ENCODE results near the gene MLNR. TPM values are rescaled to one million over a fixed set of nuclear protein-coding genes. Genes with fewer than 3 reads are reported as not detected.

Gene MLNR
- total and polyA plus RNA-seq, 9 of the 15 experiments (the other 6 are each of a cell fraction or from before 2014, with no cell fraction given) = not detected

DNA sequence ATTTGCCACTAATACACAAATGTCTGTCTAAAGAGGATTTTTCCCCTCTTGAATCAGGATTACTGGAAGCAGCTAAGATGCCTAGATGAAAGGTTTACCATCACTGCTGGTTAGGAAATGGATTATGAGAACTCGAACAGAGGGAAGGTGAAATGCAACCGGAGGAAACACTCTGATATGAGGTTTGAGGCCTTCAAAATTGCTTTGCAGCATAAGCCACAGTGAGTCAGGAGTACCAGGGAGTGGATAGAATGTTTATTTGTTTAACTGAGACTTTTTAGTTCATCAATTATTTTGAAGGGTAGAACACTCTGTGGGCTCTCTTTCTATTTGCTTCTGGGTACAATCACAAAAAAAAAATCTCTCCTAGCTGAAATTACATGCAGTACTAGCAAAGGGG lies 45.7 kb downstream of the MLNR start (continued):
- no peak for TF ChIP-seq ZBTB43 (CRISPR knock-in tag; IDR thresholded peaks at IDR 0.05)
- TF ChIP-seq RNF2 (IDR thresholded peaks at IDR 0.05) = no peak
- no peak for TF ChIP-seq PHF8 (IDR thresholded peaks at IDR 0.05; ENCODE audit: borderline replicate concordance, low read length)
- TF ChIP-seq, protein P1, sequence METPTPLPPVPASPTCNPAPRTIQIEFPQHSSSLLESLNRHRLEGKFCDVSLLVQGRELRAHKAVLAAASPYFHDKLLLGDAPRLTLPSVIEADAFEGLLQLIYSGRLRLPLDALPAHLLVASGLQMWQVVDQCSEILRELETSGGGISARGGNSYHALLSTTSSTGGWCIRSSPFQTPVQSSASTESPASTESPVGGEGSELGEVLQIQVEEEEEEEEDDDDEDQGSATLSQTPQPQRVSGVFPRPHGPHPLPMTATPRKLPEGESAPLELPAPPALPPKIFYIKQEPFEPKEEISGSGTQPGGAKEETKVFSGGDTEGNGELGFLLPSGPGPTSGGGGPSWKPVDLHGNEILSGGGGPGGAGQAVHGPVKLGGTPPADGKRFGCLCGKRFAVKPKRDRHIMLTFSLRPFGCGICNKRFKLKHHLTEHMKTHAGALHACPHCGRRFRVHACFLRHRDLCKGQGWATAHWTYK (CRISPR knock-in tag; IDR thresholded peaks at IDR 0.05) = no peak
- TF ChIP-seq ZNF316 (IDR thresholded peaks at IDR 0.05) = no peak
- TF ChIP-seq SMARCA5 (IDR thresholded peaks at IDR 0.05) = no peak
- TF ChIP-seq GATAD2A (IDR thresholded peaks at IDR 0.05) = no peak
- TF ChIP-seq, protein P2, sequence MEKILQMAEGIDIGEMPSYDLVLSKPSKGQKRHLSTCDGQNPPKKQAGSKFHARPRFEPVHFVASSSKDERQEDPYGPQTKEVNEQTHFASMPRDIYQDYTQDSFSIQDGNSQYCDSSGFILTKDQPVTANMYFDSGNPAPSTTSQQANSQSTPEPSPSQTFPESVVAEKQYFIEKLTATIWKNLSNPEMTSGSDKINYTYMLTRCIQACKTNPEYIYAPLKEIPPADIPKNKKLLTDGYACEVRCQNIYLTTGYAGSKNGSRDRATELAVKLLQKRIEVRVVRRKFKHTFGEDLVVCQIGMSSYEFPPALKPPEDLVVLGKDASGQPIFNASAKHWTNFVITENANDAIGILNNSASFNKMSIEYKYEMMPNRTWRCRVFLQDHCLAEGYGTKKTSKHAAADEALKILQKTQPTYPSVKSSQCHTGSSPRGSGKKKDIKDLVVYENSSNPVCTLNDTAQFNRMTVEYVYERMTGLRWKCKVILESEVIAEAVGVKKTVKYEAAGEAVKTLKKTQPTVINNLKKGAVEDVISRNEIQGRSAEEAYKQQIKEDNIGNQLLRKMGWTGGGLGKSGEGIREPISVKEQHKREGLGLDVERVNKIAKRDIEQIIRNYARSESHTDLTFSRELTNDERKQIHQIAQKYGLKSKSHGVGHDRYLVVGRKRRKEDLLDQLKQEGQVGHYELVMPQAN (IDR thresholded peaks at IDR 0.05; ENCODE audit: borderline replicate concordance) = no peak
